CD4-positive, alpha-beta T cell treated with Interferon alpha-2 for 1 hour (primary cell): ENCODE measurements around the gene SLC7A6OS.

Source experiments
- DNase-seq, 2 donors: peaks; one replicate each; pipeline ENCODE4 v3.0.0-alpha.2; 2020 to 2022

SLC7A6OS gene

GRCh38 chr16:68310774-68311511, at the start of gene SLC7A6OS, which contains the start of gene PRMT7:
Gene SLC7A6OS (minus strand): TSS chr16:68310946. CDS start chr16:68310926, 20 bp downstream.
Gene PRMT7 (plus strand): TSS chr16:68311019. CDS start chr16:68315980, 4,961 bp downstream.
- DNase-seq, result peak; percentile 91 to 93

GRCh38 chr16:68359398-68360191, 48.8 kb upstream of the SLC7A6OS start:
- DNase-seq, result no peak

- DNase-seq, result no peak
Measured at GRCh38 chr16:68358951-68359350, 48.2 kb upstream of the SLC7A6OS start.

GRCh38 chr16:68357923-68358322, 47.2 kb upstream of the SLC7A6OS start:
- no peak for DNase-seq

- DNase-seq, result no peak
Measured at GRCh38 chr16:68357521-68357922, 46.8 kb upstream of the SLC7A6OS start.

GRCh38 chr16:68356919-68357286, 46.2 kb upstream of the SLC7A6OS start:
- no peak for DNase-seq

- DNase-seq, result peak; percentile 67 to 76
Measured at GRCh38 chr16:68356249-68356918, 45.6 kb upstream of the SLC7A6OS start.

- no peak for DNase-seq
Measured at GRCh38 chr16:68355447-68356248, 44.9 kb upstream of the SLC7A6OS start.

- no peak for DNase-seq
Measured at GRCh38 chr16:68354816-68355215, 44.1 kb upstream of the SLC7A6OS start.

GRCh38 chr16:68353366-68353765, 42.6 kb upstream of the SLC7A6OS start:
- DNase-seq, result no peak

- no peak for DNase-seq
Measured at GRCh38 chr16:68351991-68352431, 41.3 kb upstream of the SLC7A6OS start.

- DNase-seq, result no peak
Measured at GRCh38 chr16:68351463-68351862, 40.7 kb upstream of the SLC7A6OS start.

GRCh38 chr16:68350813-68351350, 40.1 kb upstream of the SLC7A6OS start:
- no peak for DNase-seq

GRCh38 chr16:68349838-68350410, 39.2 kb upstream of the SLC7A6OS start:
- no peak for DNase-seq

- no peak for DNase-seq
Measured at GRCh38 chr16:68348639-68349445, 38.1 kb upstream of the SLC7A6OS start.

GRCh38 chr16:68347605-68348004, 36.9 kb upstream of the SLC7A6OS start:
- no peak for DNase-seq

GRCh38 chr16:68346892-68347480, 36.2 kb upstream of the SLC7A6OS start:
- DNase-seq, result no peak

GRCh38 chr16:68345958-68346635, 35.4 kb upstream of the SLC7A6OS start:
- no peak for DNase-seq

- DNase-seq, result no peak
Measured at GRCh38 chr16:68345351-68345810, 34.6 kb upstream of the SLC7A6OS start.

GRCh38 chr16:68344252-68344651, 33.5 kb upstream of the SLC7A6OS start:
- DNase-seq, result no peak
